Frontal cortex (tissue), 4 donors: ENCODE measurements around the gene RENBP. TPM values are rescaled to one million over a fixed set of nuclear protein-coding genes. Genes with fewer than 3 reads are reported as not detected.

Source experiments
- DNase-seq, 2 donors: peaks; one replicate each; pipeline ENCODE4 v3.0.0; 2012; ENCODE audit warnings: low spot score in 2 of 2
- FAIRE-seq: peaks from 2 replicates; lab custom pipeline; 2012; peaks lifted over from hg19 to GRCh38; lab: Jason Lieb, UNC
- total RNA-seq: library from RNA; depleted of rRNA; stranded (reverse); fragments of >200 nt; gene quantifications from one replicate; pipeline ENCODE4 v1.2.3, GENCODE V29; 2014
- donor health status: control.
- donor health status: control.
- donor health status: control.

RENBP gene
- total RNA-seq, 1 donor from 2014 or later, result 2.4 TPM

DNA sequence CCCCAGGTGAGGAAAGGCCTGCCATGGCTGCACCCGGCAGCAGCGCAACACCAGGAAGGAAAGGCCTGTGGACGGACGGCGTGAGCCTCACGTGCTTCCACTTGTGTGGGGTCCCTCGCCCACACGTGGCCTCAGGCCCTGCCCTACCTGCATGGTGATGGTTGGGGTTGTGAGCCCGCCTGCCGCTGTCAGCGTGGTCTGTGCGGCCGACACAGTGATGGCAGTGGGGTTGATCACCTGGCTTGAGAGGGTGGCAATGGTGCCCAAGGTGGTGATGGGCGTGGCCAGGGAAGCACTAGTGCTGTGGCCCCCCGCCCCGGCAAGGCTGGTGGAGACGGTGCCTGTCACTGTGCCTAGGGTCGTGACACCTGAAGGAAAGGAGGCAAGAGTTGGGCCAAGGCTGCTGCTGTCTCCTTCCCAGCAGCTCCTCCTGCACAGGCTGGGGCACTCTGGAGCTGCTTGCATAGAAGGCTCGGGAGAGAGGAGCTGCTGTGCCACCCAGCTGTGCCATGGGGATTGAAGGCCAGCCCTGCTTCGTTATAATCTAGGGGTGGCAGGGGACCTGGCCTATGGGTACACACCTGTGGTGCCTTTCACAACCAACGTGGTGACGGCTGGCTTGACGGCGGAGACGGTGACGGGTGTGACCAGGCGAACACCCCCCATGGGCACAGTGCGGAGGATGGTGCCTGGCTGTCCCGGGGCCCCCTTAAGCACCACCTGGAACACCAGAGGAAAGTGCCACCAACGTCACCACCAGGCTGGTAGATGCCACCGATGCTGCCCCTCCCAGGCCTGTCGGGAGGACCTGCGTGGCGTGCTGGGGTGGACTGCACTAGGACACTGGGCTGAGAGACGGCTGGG is 11.8 kb upstream of the RENBP start:
- no peak for DNase-seq
- no peak for FAIRE-seq

- DNase-seq (no peak), FAIRE-seq (no peak)
These were observed 10.8 kb upstream of the RENBP start for GRCh38 chrX:153955228-153955732.

DNA sequence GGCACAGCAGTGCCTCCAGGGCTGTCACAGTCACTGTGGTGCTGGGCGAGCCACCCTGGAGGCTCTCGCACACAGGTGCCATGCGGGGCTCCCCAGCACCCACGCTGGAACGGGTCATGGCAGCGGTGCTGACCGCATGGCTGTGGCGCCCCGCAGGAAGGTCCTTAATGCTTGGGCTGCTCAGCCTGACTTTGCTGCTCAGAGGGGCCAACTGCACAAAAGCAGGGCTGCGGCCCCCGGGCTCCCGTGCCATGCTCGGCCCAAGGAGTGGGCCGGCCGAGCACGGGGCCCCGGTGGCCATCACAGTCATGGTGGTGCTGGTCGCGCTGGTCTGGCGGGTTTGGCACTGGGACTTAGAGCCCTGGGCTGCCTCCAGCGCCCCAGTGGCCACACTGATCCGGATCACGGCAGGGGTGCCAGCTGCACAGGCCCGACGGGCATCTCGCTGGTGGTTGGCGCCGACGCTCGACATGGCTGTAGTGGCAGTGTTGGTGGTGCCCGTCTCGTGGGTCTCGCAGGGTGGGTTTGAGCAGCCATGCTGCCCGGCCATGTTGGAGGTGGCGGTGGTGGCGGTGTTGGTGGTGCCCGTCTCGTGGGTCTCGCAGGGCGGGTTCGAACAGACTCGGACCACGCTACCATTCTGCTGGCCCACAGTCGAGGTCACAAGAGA is 10.2 kb upstream of the RENBP start:
- no peak for DNase-seq
- no peak for FAIRE-seq

GRCh38 chrX:153953892-153954557 is 9.6 kb upstream of the RENBP start:
- DNase-seq (no peak), FAIRE-seq (no peak)

GRCh38 chrX:153953342-153953830 is 8.9 kb upstream of the RENBP start:
- FAIRE-seq, result no peak

GRCh38 chrX:153952373-153953026 is 8.1 kb upstream of the RENBP start:
- FAIRE-seq, result no peak
- DNase-seq, result no peak

More at GRCh38 chrX:153953342-153953830, 8.9 kb upstream of the RENBP start:
- DNase-seq, result peak; percentile 82 to 87

DNA sequence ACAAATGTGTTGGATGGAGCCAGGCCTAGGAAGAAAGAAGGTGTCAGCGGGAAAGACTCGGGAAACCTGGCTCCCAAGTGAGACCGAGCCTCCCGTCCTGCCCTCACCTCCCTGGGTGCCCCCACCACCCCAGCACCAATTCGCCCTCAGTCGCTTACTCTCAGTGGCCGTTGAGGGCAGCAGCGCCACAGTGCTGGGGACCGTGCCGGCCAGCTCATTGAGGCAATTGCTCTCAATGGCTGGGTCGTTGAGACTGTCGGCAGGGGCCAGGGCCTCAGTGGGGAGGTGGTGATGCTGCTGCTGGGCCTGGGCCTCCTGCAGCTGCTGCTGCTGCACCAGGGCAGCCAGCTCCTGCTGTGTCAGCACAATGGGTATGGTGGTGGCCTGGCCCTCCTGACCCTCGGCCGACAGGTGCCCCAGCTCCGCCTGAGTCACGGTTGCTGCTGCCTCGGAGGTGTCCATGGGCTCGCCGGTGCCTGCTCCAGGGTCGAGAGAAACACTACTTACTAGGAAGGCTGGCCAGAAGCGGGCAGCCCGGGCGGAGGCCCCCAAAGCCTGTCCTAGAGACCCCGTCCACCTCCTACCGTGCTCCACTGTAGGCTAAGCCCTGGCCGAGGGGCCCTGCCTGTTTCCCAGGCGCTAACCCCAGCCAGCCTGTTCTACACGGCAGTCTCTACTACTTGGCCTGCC is 7.4 kb upstream of the RENBP start:
- FAIRE-seq, result no peak

GRCh38 chrX:153950127-153950526 is 5.7 kb upstream of the RENBP start:
- FAIRE-seq, result no peak
- DNase-seq, result no peak

More for the DNA sequence above, 7.4 kb upstream of the RENBP start:
- DNase-seq, result no peak

- DNase-seq (no peak), FAIRE-seq (no peak)
These were observed 4.7 kb upstream of the RENBP start for GRCh38 chrX:153948847-153949805.

GRCh38 chrX:153948002-153948466 is 3.6 kb upstream of the RENBP start:
- FAIRE-seq, result no peak
- no peak for DNase-seq

DNA sequence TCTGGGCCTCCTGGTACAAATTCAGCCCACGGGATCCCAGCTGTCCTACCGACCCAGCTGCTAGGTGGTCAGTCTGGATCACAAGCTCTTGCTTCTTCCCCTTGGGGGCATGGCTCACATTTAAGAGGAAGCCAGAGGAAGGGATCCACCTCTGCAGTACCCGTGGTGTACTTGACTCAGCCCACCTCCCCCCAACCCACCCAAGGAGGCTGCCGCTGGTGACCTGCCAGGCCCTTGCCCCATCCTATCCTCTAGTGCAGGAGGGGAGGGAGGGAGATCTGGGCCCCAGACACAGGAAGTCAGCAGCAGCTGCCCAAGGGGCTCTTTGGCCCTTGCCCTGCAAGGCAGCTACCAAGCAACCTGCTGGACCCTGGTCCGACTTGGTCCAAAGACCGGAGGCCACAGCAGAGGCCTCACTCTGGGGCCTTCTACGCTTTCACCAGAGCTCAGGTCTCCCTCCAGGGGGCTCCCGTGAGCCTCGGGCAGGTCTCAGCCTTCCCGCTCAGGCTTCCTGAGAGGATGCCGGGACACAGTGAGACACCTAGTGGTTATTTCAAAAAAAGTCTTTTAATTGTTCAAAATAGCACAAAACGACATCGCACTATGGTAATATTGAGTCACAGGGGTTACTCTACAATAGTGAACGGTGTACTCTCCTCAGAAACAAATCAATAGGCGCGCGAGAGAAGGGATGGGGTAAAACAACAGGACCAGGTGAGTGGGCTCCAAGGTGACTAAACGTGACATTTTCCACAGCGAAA is 2.7 kb upstream of the RENBP start:
- no peak for FAIRE-seq
- peak; percentile 67 to 70 for DNase-seq

DNA sequence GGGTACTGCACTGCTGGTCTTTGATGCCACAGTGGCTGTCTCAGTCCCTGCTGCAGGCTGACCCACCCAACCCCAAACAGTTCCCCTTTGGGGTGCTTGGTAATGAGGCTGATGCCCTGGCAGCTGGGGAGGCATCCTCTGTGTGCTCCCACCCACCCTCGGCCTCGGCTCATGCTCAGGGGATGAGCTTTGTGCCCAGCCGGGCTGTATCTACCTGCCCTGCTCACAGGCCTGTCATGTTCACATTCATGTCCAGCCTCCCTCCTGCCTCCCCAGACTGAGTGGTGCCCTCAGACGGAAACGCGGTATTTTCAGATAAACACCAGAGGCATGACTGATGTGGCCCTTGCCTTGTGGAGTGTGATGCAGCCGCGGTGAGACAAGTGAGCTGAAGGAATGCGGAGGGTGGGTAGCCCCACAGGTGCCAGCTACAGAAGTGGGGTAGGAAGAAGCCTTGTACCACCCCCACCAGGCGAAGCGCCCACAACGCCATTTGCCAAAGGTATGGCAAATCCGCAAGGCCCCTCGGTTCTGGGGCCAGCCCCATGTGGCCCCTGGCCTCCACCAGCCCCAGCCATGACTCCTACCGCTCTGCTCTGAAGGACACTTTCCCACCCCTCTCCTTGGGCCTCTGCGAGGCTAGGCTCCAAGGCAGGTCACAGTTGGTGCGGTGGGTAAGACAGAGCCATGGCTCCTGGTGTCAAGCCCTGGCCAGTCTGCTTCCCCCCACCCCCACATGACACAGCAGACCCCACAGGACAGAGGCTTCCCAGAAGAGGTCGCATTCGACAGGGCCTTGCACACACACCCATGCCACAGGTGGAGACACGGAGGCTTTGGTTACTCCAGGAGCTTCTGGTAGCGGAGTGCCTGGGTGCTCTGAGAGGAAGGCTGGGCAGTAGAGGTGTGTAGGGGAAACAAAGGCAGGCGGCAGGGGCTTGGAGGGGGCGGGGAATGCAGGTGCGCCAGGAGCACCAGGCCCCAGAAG is 1.8 kb upstream of the RENBP start:
- FAIRE-seq, result no peak

GRCh38 chrX:153944800-153945150 is 332 bp upstream of the RENBP start:
- FAIRE-seq (no peak), DNase-seq (no peak)

More for the DNA sequence above, 1.8 kb upstream of the RENBP start:
- no peak for DNase-seq

DNA sequence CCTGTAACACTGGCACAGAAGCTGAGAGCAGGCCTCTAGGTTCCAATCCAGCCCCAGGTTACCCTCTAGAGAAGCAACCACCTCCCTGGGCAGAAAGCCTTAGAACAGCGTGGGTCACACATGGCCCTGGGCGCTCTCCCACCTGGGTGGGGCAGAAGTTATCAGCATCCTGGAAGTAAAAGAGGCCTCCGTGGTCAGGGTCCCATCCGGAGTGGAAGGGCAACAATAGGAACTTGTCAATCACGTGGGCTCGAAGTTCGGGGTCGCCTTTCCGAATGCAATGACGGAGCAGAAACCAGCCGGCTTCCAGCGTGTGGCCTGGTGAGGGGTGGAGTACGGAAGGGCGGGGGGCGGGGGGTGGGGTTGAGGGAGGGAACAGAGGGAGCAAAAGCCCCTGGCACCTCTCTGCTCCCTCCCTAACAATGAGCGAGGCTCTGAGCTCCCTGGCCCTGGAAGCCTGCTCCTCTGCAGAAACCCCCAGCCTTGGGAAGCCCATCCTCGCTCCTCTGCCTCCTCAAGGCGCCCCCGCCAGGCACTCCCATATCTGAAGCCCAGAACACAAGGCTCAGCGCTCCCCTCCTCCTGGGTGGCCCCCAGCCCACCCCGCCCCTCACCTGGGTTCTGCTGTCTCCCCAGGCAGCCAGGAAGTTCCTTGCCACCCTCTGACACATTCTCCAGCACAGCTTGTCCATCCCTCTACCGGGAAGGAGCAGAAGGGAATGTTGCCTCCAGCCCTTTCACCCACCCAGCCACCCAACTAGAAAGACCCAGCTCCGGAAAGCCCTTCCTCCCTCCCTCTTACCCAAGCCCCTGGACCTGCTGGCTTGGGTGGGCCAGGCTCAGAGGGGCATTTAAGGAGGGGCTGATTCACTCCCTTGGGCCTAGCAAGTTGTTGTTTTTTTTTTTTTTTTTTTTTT is 2.8 kb downstream of the RENBP start:
- DNase-seq (no peak), FAIRE-seq (no peak)

GRCh38 chrX:153939573-153939972 is 4.9 kb downstream of the RENBP start:
- FAIRE-seq, result no peak

More at GRCh38 chrX:153939573-153939972, 4.9 kb downstream of the RENBP start:
- no peak for DNase-seq
